Activated T-cell treated with anti-CD3 and anti-CD28 coated beads, Interleukin-2, amount 50 U/mL, for 24 hours (primary cell): ENCODE measurements around the gene MYBPC3.

Experiments used
- DNase-seq: peaks from one replicate; pipeline ENCODE4 v3.0.0-alpha.2; 2020
- H3K27ac Mint-ChIP-seq: 2 replicates; pipeline ENCODE4 v1.8.0; 2020; ENCODE audit warnings: mild to moderate bottlenecking, mixed read lengths
- H3K27me3 Mint-ChIP-seq: 2 replicates; pipeline ENCODE4 v1.8.0; 2020; ENCODE audit warnings: mixed read lengths
- H3K36me3 Mint-ChIP-seq: 2 replicates; pipeline ENCODE4 v1.8.0; 2020; ENCODE audit warnings: low read depth, mixed read lengths
- H3K4me1 Mint-ChIP-seq: 2 replicates; pipeline ENCODE4 v1.8.0; 2020; ENCODE audit warnings: low read depth, mixed read lengths
- H3K4me3 Mint-ChIP-seq: 2 replicates; pipeline ENCODE4 v1.8.0; 2020; ENCODE audit warnings: mild to moderate bottlenecking, moderate library complexity, mixed read lengths
- H3K9me3 Mint-ChIP-seq: 2 replicates; pipeline ENCODE4 v1.8.0; 2020; ENCODE audit warnings: mixed read lengths

MYBPC3 gene

DNA sequence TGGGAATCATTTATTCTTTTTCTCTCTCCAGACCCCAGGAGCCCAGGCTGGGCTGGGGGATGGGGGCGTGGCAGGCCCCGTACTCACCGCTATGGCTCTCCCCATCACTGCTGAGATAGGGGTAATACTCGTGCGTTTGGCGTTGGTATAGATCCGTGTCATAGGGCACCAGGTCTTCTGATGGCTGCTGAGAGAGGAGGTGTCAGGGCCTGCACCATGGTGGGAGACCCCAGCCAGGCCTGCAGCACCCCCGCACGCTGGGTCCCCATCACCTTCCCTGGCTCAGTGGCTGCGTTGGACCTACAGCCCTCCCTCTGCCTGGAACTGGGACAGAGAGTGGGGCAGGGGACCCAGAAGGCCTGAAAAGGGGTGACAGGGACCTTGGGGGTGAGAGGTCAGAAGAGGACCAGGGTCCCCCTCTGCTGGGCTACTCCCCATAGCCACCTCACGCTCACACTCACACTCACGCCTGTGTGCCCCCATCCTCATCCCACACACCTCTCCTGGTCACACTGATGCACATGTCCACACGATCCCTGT lies 23.1 kb upstream of the MYBPC3 start:
- peaks cover 14% of the 10 kb centered on the region for H3K4me1 Mint-ChIP-seq
- no peak overlapping the region for H3K27ac Mint-ChIP-seq
- no peaks in the 10 kb centered on the region for H3K27me3 Mint-ChIP-seq
- no peaks in the 10 kb centered on the region for H3K36me3 Mint-ChIP-seq
- H3K4me3 Mint-ChIP-seq = no peak overlapping the region
- DNase-seq = no peak
- H3K9me3 Mint-ChIP-seq = no peaks in the 10 kb centered on the region

DNA sequence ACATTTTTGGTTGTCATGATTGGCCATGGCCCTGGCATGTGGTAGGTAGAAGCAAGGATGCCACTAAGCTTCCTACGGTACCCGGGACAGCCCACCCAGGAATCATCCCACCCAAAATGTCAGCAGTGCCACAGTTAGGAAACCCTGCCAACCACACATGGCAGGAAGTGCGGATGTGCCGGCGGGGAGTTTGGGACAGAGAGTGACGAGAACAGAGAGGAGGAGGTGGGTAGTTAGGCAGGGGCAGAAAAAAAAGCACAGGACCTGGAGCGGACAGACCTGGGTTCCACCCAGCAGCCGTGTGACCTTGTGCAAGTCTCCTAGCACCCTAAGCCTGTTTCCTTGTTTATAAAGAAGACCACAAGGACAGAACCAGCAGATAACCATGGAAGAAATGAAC lies 22.5 kb upstream of the MYBPC3 start:
- Mint-ChIP-seq H3K4me1 (peaks cover 17% of the 10 kb centered on the region), H3K27me3 (no peaks in the 10 kb centered on the region), H3K36me3 (no peaks in the 10 kb centered on the region), H3K9me3 (no peaks in the 10 kb centered on the region), H3K4me3 (no peak overlapping the region), H3K27ac (no peak overlapping the region)
- DNase-seq = no peak

DNA sequence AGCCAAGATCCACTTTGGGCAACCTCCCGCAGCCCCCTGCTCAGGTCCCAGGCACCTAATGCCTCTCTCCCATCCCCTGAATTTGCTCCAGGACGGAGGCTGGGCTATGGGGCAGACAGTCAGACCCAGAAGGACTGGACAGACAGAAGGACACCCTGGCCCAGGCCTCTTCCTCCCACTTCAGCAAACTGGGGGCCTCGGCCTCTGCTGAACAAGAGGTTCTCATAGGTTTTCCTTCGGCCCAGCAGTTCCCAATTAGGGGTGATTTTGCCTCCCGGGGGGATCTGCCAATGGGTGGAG lies 22.2 kb upstream of the MYBPC3 start:
- no peaks in the 10 kb centered on the region for H3K9me3 Mint-ChIP-seq
- H3K4me3 Mint-ChIP-seq = no peak overlapping the region
- H3K27ac Mint-ChIP-seq = peak overlapping the region; percentile 69
- H3K4me1 Mint-ChIP-seq = peaks cover 21% of the 10 kb centered on the region
- DNase-seq = no peak
- H3K36me3 Mint-ChIP-seq = no peaks in the 10 kb centered on the region
- H3K27me3 Mint-ChIP-seq = no peaks in the 10 kb centered on the region

DNA sequence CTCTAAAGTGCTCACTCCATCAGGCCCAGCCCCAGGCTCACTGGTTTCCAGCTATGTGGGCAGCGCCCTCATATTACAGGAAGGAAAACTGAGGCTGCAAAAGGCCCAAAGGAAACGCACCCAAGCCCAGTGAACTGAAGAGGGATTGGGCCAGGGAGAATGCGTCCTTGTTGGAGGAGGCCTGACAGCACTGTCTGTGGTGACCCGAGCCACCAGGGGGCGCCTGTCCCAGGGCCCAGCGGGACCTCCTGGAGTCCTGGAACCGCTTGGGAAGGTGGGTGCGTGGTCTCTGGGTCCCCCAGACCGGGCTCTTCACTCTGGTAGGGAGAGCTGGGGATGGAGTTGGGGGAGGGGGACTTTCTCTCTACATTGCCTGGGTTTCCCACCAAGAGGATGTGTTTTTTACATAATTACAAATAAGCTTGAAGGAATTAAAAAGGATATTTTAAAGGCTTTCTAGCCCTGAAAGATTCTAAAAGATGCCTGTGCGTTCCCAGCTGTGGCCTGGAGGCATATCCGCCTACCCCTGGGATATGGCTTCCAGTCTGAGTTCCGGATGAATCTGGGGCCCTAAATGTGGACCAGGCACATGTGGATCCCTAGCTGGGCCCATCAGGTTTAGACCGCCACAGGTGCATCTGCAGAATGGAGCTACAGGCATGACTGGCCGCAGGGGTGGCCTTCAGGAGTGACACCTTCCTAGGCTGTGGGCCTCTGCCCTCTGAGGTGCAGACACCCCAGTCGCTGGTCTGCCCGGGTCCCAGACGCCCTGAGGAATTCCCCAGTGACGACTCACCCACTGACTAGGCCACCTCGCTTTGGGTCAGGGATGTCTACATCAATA lies 21.6 kb upstream of the MYBPC3 start:
- no peaks in the 10 kb centered on the region for H3K9me3 Mint-ChIP-seq
- H3K27me3 Mint-ChIP-seq = no peaks in the 10 kb centered on the region
- peak; percentile 89 for DNase-seq
- no peaks in the 10 kb centered on the region for H3K36me3 Mint-ChIP-seq
- H3K4me1 Mint-ChIP-seq = peaks cover 26% of the 10 kb centered on the region
- no peak overlapping the region for H3K4me3 Mint-ChIP-seq
- peak overlapping the region; percentile 69 for H3K27ac Mint-ChIP-seq

DNA sequence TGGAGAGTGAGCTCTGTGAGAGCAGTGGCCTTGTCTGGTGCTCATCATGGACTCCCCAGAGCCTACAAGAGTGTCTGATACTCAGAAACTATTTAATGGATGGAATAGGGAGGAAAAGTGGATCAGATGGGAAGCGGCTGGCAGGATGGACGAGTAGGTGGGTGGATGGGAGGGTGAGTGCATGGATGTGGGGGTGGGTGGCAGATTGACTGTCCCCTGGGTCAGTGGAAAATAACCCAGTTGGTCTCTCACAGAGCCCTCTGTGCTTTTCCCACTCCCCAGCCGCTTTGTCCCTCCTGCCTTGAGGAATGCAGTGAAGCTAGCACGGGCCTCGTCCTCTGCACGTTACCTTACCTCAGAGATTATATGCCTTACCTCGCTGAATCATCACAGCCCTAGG lies 19.9 kb upstream of the MYBPC3 start:
- no peaks in the 10 kb centered on the region for H3K36me3 Mint-ChIP-seq
- H3K4me3 Mint-ChIP-seq = no peak overlapping the region
- H3K27ac Mint-ChIP-seq = no peak overlapping the region
- peaks cover 30% of the 10 kb centered on the region for H3K4me1 Mint-ChIP-seq
- H3K27me3 Mint-ChIP-seq = no peaks in the 10 kb centered on the region
- DNase-seq = no peak
- no peaks in the 10 kb centered on the region for H3K9me3 Mint-ChIP-seq

DNA sequence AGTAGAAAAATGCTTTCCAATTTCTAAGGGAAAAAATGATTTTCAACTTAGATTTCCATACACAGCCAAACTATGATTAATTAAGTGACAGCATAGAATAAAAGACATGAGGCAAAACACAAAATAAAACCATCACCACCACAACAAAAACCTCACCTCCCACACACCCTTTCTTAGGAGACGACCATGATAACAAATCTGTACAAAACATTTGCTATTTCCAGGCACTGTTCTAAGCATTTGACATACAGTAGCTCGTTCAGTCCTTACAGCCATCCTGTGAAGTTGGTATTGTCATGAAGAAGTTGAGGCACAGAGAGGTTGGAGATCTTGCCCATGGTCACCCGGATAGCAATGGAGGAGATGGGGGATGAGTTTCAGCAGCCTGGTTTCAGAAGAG lies 17.2 kb upstream of the MYBPC3 start:
- H3K27ac Mint-ChIP-seq = peak overlapping the region; percentile 81
- H3K4me3 Mint-ChIP-seq = peak overlapping the region; percentile 28
- no peak for DNase-seq
- H3K9me3 Mint-ChIP-seq = no peaks in the 10 kb centered on the region
- no peaks in the 10 kb centered on the region for H3K36me3 Mint-ChIP-seq
- no peaks in the 10 kb centered on the region for H3K27me3 Mint-ChIP-seq
- peaks cover 32% of the 10 kb centered on the region for H3K4me1 Mint-ChIP-seq

DNA sequence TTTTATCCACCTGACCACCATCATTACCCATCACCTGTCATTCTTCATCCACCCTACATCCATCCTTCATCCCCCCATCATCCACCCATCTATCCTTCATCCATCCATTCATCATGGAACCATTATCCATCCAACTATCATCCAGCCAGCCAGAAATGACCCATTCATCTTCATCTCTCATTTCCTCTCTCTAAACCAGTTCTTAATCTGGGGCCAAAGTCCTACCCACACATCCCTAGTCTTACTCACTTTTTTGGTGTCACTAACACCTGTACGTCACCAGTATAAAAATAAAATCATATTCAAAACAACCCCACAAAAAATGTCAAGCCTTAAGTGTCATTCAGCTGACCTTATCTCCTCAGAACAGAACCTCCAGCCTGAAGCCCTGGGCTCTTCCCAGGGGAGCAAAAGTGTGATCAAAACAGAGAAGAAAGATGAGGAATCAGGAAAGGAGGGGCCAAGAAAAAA lies 13.6 kb upstream of the MYBPC3 start:
- DNase-seq = no peak
- Mint-ChIP-seq H3K36me3 (no peaks in the 10 kb centered on the region), H3K9me3 (no peaks in the 10 kb centered on the region)

DNA sequence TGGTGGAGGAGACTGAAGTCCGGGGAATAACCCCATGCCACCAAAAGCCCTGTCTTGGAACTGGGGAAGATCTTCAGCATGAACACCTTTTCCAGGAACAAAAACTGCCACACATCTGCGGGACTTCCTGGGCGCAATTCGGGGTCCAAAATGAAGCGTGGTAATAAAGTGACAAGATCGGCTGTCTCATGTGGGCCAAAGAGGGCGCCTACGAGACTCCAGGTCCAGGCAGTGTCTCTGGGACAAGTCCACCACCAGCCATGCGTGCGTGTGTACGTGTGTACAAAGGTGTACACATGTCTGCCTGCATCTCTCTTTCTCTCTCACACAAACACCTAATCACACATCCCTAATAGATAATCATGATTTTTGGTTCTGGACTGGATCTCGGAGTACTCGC lies 8.9 kb upstream of the MYBPC3 start:
- DNase-seq = no peak
- H3K4me1 Mint-ChIP-seq = peaks cover 24% of the 10 kb centered on the region
- H3K27ac Mint-ChIP-seq = peak overlapping the region; percentile 11
- H3K36me3 Mint-ChIP-seq = no peaks in the 10 kb centered on the region
- H3K9me3 Mint-ChIP-seq = no peaks in the 10 kb centered on the region
- H3K4me3 Mint-ChIP-seq = no peak overlapping the region
- H3K27me3 Mint-ChIP-seq = no peaks in the 10 kb centered on the region

More for the DNA sequence above, 13.6 kb upstream of the MYBPC3 start:
- Mint-ChIP-seq H3K27me3 (no peaks in the 10 kb centered on the region), H3K4me3 (no peak overlapping the region), H3K27ac (no peak overlapping the region), H3K4me1 (peaks cover 30% of the 10 kb centered on the region)

DNA sequence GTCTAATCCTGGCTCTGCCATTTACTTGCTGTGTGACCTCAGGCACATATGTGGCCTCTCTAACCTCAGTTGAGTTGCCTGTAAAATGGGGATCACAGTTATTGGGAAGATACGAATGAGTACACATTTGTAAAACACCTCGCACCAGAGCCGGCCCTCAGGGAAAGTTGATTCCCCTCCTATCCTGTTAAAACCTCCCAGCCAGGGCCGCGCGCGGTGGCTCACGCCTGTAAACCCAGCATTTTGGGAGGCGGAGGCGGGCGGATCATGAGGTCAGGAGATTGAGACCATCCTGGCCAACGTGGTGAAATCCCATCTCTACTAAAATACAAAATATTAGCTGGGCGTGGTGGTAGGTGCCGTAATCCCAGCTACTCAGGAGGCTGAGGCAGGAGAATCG lies 7.8 kb upstream of the MYBPC3 start:
- Mint-ChIP-seq H3K36me3 (no peaks in the 10 kb centered on the region), H3K9me3 (no peaks in the 10 kb centered on the region), H3K27me3 (no peaks in the 10 kb centered on the region), H3K27ac (no peak overlapping the region), H3K4me1 (peaks cover 20% of the 10 kb centered on the region), H3K4me3 (no peak overlapping the region)
- no peak for DNase-seq

DNA sequence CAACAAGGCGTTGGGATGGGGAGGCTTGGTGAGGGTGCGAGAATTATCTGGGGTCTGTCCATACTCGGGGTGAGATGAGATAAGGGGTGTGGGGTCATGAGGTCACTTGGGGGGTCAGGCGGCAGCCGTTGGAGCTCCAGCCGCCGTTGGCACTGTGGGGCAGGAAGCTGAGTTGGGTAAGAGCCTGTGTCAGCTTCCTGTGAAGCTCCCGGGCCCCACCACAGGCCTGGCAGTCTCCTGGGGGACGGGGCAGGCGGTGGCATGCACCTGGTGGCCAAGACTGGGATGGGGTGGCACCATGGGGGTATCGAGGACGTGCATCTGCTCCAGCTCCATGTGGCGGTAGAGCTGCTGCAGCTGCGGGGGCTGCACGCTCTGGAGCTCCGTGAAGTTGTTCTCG lies 7.1 kb upstream of the MYBPC3 start:
- Mint-ChIP-seq H3K9me3 (no peaks in the 10 kb centered on the region), H3K36me3 (no peaks in the 10 kb centered on the region), H3K4me1 (peaks cover 20% of the 10 kb centered on the region), H3K27me3 (no peaks in the 10 kb centered on the region), H3K27ac (peak overlapping the region; percentile 24), H3K4me3 (no peak overlapping the region)
- no peak for DNase-seq

DNA sequence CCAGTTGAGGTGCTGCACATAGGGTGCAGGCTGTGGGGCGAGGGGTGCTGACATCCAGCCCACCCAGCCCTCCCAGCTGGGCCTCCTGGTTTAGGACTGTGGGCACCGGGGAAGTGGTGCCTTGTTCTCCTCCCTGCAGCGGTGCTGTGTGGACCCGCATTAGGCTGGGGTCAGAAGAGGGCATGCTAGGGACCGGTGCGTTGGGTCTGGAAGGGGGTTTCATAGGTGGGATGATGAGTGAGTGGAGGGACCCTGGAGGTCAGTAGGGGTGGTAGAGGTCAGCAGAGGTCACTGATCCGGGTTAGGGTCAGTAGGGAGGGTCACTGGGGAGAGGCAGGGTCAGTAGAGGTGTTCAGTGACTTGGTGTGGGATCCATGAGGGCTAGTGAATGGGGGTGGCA lies 6.7 kb upstream of the MYBPC3 start:
- Mint-ChIP-seq H3K4me1 (peaks cover 20% of the 10 kb centered on the region), H3K36me3 (no peaks in the 10 kb centered on the region), H3K27me3 (no peaks in the 10 kb centered on the region), H3K27ac (peak overlapping the region; percentile 24), H3K4me3 (no peak overlapping the region), H3K9me3 (no peaks in the 10 kb centered on the region)
- DNase-seq = no peak

DNA sequence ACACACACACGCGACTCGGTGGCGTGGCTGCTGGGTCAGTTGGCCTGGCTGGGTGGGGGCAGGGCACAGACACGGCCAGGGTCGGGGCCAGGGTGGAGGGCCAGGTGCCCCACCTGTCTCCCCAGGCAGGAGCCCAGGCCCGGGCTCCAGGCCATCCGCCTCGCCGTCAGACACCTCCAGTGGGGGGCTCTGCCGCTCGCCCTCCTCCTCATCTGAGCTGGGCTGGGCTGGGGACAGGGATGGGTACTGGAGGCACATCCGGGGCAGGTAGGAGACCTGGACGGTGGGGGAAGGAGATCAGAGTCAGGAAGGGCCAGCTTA lies 6.2 kb upstream of the MYBPC3 start:
- no peak for DNase-seq
- Mint-ChIP-seq H3K36me3 (no peaks in the 10 kb centered on the region), H3K9me3 (no peaks in the 10 kb centered on the region), H3K27ac (no peak overlapping the region), H3K27me3 (no peaks in the 10 kb centered on the region), H3K4me3 (no peak overlapping the region), H3K4me1 (peaks cover 20% of the 10 kb centered on the region)

DNA sequence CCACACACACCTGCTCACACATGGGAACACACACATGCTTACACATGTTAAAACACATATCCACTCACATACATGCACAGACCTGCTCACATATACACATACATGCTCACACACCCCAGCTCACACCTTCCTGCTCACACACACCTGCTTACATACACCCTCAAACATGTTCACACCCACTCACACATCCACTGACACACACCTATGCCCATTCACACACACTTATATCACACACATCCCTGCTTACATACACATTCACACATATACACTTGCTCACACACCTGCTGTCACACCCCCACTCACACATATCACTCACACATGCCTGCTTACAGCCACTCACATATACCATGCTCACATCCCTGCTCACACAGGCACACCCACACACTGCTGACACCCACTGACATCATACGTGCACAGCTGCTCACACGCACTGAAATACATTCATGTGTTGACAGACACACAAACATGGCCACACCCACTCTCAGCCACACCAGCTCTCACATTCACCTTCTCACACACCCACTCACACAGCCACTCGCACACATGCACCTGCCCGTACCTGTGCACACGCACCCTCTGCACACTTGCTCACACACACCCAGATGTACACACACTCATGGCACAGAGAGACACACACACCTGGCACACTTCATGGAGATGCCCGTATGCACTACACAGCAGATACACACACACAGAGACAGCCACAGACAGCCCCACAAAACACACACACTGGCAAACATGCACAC lies 5.7 kb upstream of the MYBPC3 start:
- Mint-ChIP-seq H3K4me3 (no peak overlapping the region), H3K27ac (no peak overlapping the region), H3K4me1 (peaks cover 20% of the 10 kb centered on the region), H3K27me3 (no peaks in the 10 kb centered on the region), H3K9me3 (no peaks in the 10 kb centered on the region), H3K36me3 (no peaks in the 10 kb centered on the region)
- no peak for DNase-seq

DNA sequence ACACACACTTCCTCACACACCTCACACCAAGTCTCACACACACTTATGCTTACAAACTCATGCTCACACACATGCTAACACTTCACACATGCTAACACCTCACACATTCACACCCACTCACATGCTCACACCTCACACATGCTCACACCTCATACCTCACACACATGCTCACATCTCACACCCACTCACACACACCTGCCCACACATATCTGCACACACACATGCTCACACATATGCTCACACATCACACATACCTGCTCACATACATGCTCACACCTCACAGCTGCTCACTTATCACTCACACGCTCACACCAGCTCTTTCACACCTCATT lies 4.5 kb upstream of the MYBPC3 start:
- no peak overlapping the region for H3K27ac Mint-ChIP-seq
- H3K36me3 Mint-ChIP-seq = no peaks in the 10 kb centered on the region
- H3K4me1 Mint-ChIP-seq = peaks cover 20% of the 10 kb centered on the region
- no peaks in the 10 kb centered on the region for H3K9me3 Mint-ChIP-seq
- no peaks in the 10 kb centered on the region for H3K27me3 Mint-ChIP-seq
- DNase-seq = no peak
- no peak overlapping the region for H3K4me3 Mint-ChIP-seq
